ENCODE measurements around the gene ZC3H12D.

Gene ZC3H12D

GRCh38 chr6:149405823-149406765, 78.7 kb downstream of the ZC3H12D start:
- no peak for DNase-seq

GRCh38 chr6:149403534-149403933, 81.3 kb downstream of the ZC3H12D start:
- no peak for DNase-seq

- DNase-seq: no peak
Observed at GRCh38 chr6:149400050-149400449, 84.8 kb downstream of the ZC3H12D start, which contains the start of gene SUMO4. Gene SUMO4, plus strand, starts transcription at chr6:149400262. Its CDS starts 130 bp downstream, at chr6:149400392.

- DNase-seq: no peak
Observed at GRCh38 chr6:149397384-149397783, 87.4 kb downstream of the ZC3H12D start.
